ENCODE results near the gene CYSLTR2. TPM values are rescaled to one million over a fixed set of nuclear protein-coding genes. Genes with fewer than 3 reads are reported as not detected.

CYSLTR2 gene
- 3.7 TPM for total RNA-seq

GRCh38 chr13:48653472-48653939, at the start of gene CYSLTR2:
Gene CYSLTR2, plus strand, starts transcription at chr13:48653929. Its CDS starts 52,889 bp downstream, at chr13:48706818.

Other genes starting within 250 kb of the CYSLTR2 start
- 13.8 TPM for gene LPAR6, start 240.8 kb upstream of the CYSLTR2 start, total RNA-seq
- 34.1 TPM for gene RCBTB2, start 120.8 kb upstream of the CYSLTR2 start, total RNA-seq